Fibroblast of lung (primary cell): Measurements from ENCODE around the gene NFAM1. TPM values are rescaled to one million over a fixed set of nuclear protein-coding genes. Genes with fewer than 3 reads are reported as not detected.

Source experiments
- DNase-seq, 2 donors: peaks; one replicate each; pipeline versions ENCODE4 v3.0.0 to v3.0.0-alpha.2; 2010; ENCODE audit warnings: low read depth in 2 of 2
- H2AFZ ChIP-seq: 2 replicates; pipeline ENCODE4 v1.5.1; 2012; ENCODE audit warnings: low read length, control low read depth, inconsistent platforms
- H3K27ac ChIP-seq: 2 replicates; pipeline ENCODE4 v1.5.1; 2011; ENCODE audit warnings: low read length, control low read depth; ENCODE audit not compliant: insufficient read depth
- H3K27me3 ChIP-seq: 2 replicates; pipeline ENCODE4 v1.5.1; 2011; ENCODE audit warnings: mild to moderate bottlenecking, low read length; ENCODE audit not compliant: control insufficient read depth, insufficient read depth
- H3K36me3 ChIP-seq: 2 replicates; pipeline ENCODE4 v1.5.1; 2011; ENCODE audit warnings: low read length; ENCODE audit not compliant: control insufficient read depth, insufficient read depth
- H3K4me1 ChIP-seq: 2 replicates; pipeline ENCODE4 v1.5.1; 2011; ENCODE audit warnings: low read length; ENCODE audit not compliant: control insufficient read depth, insufficient read depth; ENCODE audit errors: extremely low read depth
- H3K4me2 ChIP-seq: 2 replicates; pipeline ENCODE4 v1.5.1; 2011; ENCODE audit warnings: low read length, control low read depth; ENCODE audit not compliant: insufficient read depth; ENCODE audit errors: extremely low read depth
- H3K4me3 ChIP-seq, 4 experiments: fragments of 200-600 bp in 1 of 4; sonication (generic) in 1 of 4; replicated peaks in 1 of 4; 2 replicates each; pipeline ENCODE4 v1.5.1; 2011 to 2016; ENCODE audit warnings: low read length in 4 of 4, low read depth in 3 of 4, mild to moderate bottlenecking in 3 of 4, control low read depth in 2 of 4, inconsistent platforms in 1 of 4, mixed read lengths in 1 of 4; ENCODE audit not compliant: insufficient read depth in 1 of 4; ENCODE audit errors: control extremely low read depth in 1 of 4
- H3K79me2 ChIP-seq: 2 replicates; pipeline ENCODE4 v1.5.1; 2012; ENCODE audit warnings: mild to moderate bottlenecking, low read length, inconsistent platforms; ENCODE audit not compliant: control insufficient read depth, insufficient read depth
- H3K9ac ChIP-seq: 2 replicates; pipeline ENCODE4 v1.5.1; 2011; ENCODE audit warnings: mild to moderate bottlenecking, low read length, control low read depth; ENCODE audit not compliant: insufficient read depth
- H3K9me3 ChIP-seq: 2 replicates; pipeline ENCODE4 v1.5.1; 2012; ENCODE audit warnings: low read depth, low read length; ENCODE audit not compliant: control insufficient read depth, insufficient read depth
- H4K20me1 ChIP-seq: 2 replicates; pipeline ENCODE4 v1.5.1; 2011; ENCODE audit warnings: low read length; ENCODE audit not compliant: control insufficient read depth, insufficient read depth; ENCODE audit errors: extremely low read depth
- CTCF ChIP-seq, 2 donors: IDR thresholded peaks in 1 of 2; conservative IDR thresholded peaks in 1 of 2; 1 replicate in 1 of 2; 2 replicates in 1 of 2; pipeline ENCODE4 v1.5.1; 2011 to 2012; ENCODE audit warnings: low read length in 2 of 2, control low read depth in 1 of 2, inconsistent platforms in 1 of 2, low read depth in 1 of 2, mild to moderate bottlenecking in 1 of 2
- EZH2 ChIP-seq: IDR thresholded peaks from 2 replicates; pipeline ENCODE4 v1.5.1; 2012; ENCODE audit warnings: low read length, control low read depth, mild to moderate bottlenecking; ENCODE audit errors: missing control alignments
- polyA plus RNA-seq, 2 donors: library from polyadenylated mRNA; depleted of rRNA in 1 of 2; stranded (reverse) in 1 of 2; unstranded in 1 of 2; fragments of >200 nt; gene quantifications; 2 replicates each; pipeline ENCODE4 v1.2.1, GENCODE V29; 2011 to 2012; ENCODE audit warnings: missing spikeins in 1 of 2
- total RNA-seq: library from RNA; depleted of rRNA; stranded (reverse); fragments of >200 nt; gene quantifications from 2 replicates; pipeline ENCODE4 v1.2.1, GENCODE V29; 2014

Gene NFAM1
- total and polyA plus RNA-seq, 2 donors (not counting 1 experiment from before 2014, with no cell fraction given), result 0.17 TPM; not detected in 1

- H4K20me1 ChIP-seq, result no peaks in the 10 kb centered on the region
- H3K9ac ChIP-seq, result no peak overlapping the region
- DNase-seq, result peak; percentile 87 to 88
- H3K27ac ChIP-seq, result no peak overlapping the region
- no peaks in the 10 kb centered on the region for H3K36me3 ChIP-seq
- no peaks in the 10 kb centered on the region for H3K79me2 ChIP-seq
- peaks cover 23% of the 10 kb centered on the region for H3K27me3 ChIP-seq
- H3K4me1 ChIP-seq, result peaks cover 7% of the 10 kb centered on the region
- TF ChIP-seq EZH2, result no peak
- no peak for TF ChIP-seq CTCF (conservative IDR thresholded peaks at IDR 0.05 in 1 of 2, IDR thresholded peaks at IDR 0.05 in 1 of 2; ENCODE audit: low read depth in 1 of 2, low read length in 2 of 2)
- peak overlapping the region; percentile 95 for H2AFZ ChIP-seq
- H3K9me3 ChIP-seq, result no peaks in the 10 kb centered on the region
- H3K4me3 ChIP-seq, result peak overlapping the region; percentile 35 to 79 (median 62)
- H3K4me2 ChIP-seq, result peak overlapping the region; percentile 84
These were observed 62.8 kb downstream of the NFAM1 start for GRCh38 chr22:42369250-42370041.

- H3K4me3 ChIP-seq, result peak overlapping the region; percentile 11 to 69 (median 33)
- no peaks in the 10 kb centered on the region for H4K20me1 ChIP-seq
- peak overlapping the region; percentile 82 for H3K4me2 ChIP-seq
- H3K27me3 ChIP-seq, result peaks cover 23% of the 10 kb centered on the region
- H3K9ac ChIP-seq, result peak overlapping the region; percentile 29
- no peak for DNase-seq
- no peaks in the 10 kb centered on the region for H3K36me3 ChIP-seq
- peak overlapping the region; percentile 34 for H2AFZ ChIP-seq
- no peak overlapping the region for H3K27ac ChIP-seq
- no peaks in the 10 kb centered on the region for H3K79me2 ChIP-seq
- no peaks in the 10 kb centered on the region for H3K9me3 ChIP-seq
- TF ChIP-seq EZH2 (no peak), CTCF (conservative IDR thresholded peaks at IDR 0.05 in 1 of 2, IDR thresholded peaks at IDR 0.05 in 1 of 2; ENCODE audit: low read depth in 1 of 2, low read length in 2 of 2) (no peak)
- H3K4me1 ChIP-seq, result peaks cover 7% of the 10 kb centered on the region
These were observed 63.6 kb downstream of the NFAM1 start for GRCh38 chr22:42368379-42369249.

GRCh38 chr22:42367980-42368378 is 64.2 kb downstream of the NFAM1 start:
- Histone ChIP-seq H2AFZ (no peak overlapping the region), H3K9ac (no peak overlapping the region), H3K79me2 (no peaks in the 10 kb centered on the region), H4K20me1 (no peaks in the 10 kb centered on the region), H3K4me1 (peaks cover 7% of the 10 kb centered on the region), H3K4me2 (no peak overlapping the region), H3K27me3 (peaks cover 23% of the 10 kb centered on the region), H3K9me3 (no peaks in the 10 kb centered on the region), H3K36me3 (no peaks in the 10 kb centered on the region), H3K27ac (no peak overlapping the region), H3K4me3 (peak overlapping the region in 1 of 4 experiments; percentile 69)
- no peak for DNase-seq
- TF ChIP-seq EZH2, result peak; percentile 61
- TF ChIP-seq CTCF (conservative IDR thresholded peaks at IDR 0.05 in 1 of 2, IDR thresholded peaks at IDR 0.05 in 1 of 2; ENCODE audit: low read depth in 1 of 2, low read length in 2 of 2), result no peak
